OCI-LY1 (cell line): Measurements from ENCODE around the gene ETF1.

Experiments used
- H2AFZ ChIP-seq: fragments of 200-600 bp; sonication (generic), shearing (Covaris generic); 2 replicates; pipeline ENCODE4 v1.6.0; 2014; ENCODE audit warnings: antibody characterized with exemption, mild to moderate bottlenecking, low read length
- H3F3A ChIP-seq: fragments of 200-600 bp; sonication (generic), shearing (Covaris generic); 2 replicates; pipeline ENCODE4 v1.6.0; 2014; ENCODE audit warnings: mild to moderate bottlenecking, antibody characterized with exemption, low read length, moderate library complexity; ENCODE audit not compliant: insufficient read depth
- H3K27ac ChIP-seq: fragments of 200-600 bp; sonication (generic); 2 replicates; pipeline ENCODE4 v1.5.1; 2014; ENCODE audit warnings: low read length, mixed run types, mild to moderate bottlenecking, low read depth; ENCODE audit not compliant: poor library complexity, severe bottlenecking
- H3K27me3 ChIP-seq: fragments of 200-600 bp; sonication (generic); 2 replicates; pipeline ENCODE4 v1.6.0; 2014; ENCODE audit warnings: antibody characterized with exemption, mild to moderate bottlenecking, low read length, moderate library complexity; ENCODE audit not compliant: insufficient read depth
- H3K36me3 ChIP-seq: fragments of 200-600 bp; sonication (generic); 2 replicates; pipeline ENCODE4 v1.6.1; 2014; ENCODE audit warnings: mild to moderate bottlenecking, antibody characterized with exemption, low read length, moderate library complexity, mixed read lengths; ENCODE audit not compliant: insufficient read depth
- H3K4me1 ChIP-seq: fragments of 200-600 bp; sonication (generic); 2 replicates; pipeline ENCODE4 v1.5.1; 2014; ENCODE audit warnings: mild to moderate bottlenecking, low read length, moderate library complexity; ENCODE audit not compliant: insufficient read depth, severe bottlenecking
- H3K4me2 ChIP-seq: fragments of 200-600 bp; sonication (generic), shearing (Covaris generic); 2 replicates; pipeline ENCODE4 v1.6.1; 2014; ENCODE audit warnings: low read length
- H3K4me3 ChIP-seq: fragments of 200-600 bp; sonication (generic); 2 replicates; pipeline ENCODE4 v1.5.1; 2014; ENCODE audit warnings: low read length, low read depth, mild to moderate bottlenecking, mixed read lengths; ENCODE audit not compliant: poor library complexity, severe bottlenecking
- H3K79me2 ChIP-seq: fragments of 200-600 bp; shearing (Covaris generic); 2 replicates; pipeline ENCODE4 v1.6.1; 2016; ENCODE audit warnings: mixed run types, low read length, mixed read lengths; ENCODE audit not compliant: insufficient read depth
- H3K9ac ChIP-seq: fragments of 200-600 bp; sonication (generic), shearing (Covaris generic); 2 replicates; pipeline ENCODE4 v1.6.1; 2014; ENCODE audit warnings: mild to moderate bottlenecking, low read length, mixed read lengths
- H3K9me2 ChIP-seq: fragments of 200-600 bp; sonication (generic), shearing (Covaris generic); 2 replicates; pipeline ENCODE4 v1.6.1; 2014; ENCODE audit warnings: low read depth, mild to moderate bottlenecking, low read length, mixed read lengths
- H3K9me3 ChIP-seq: fragments of 200-600 bp; shearing (Covaris generic); 2 replicates; pipeline ENCODE4 v1.6.1; 2014; ENCODE audit warnings: low read length, mixed read lengths
- H4K20me1 ChIP-seq: fragments of 200-600 bp; sonication (generic), shearing (Covaris generic); 2 replicates; pipeline ENCODE4 v1.6.0; 2016; ENCODE audit warnings: mild to moderate bottlenecking, low read length; ENCODE audit not compliant: insufficient read depth
- CTCF ChIP-seq: fragments of 200-600 bp; sonication (generic), shearing (Covaris generic); IDR thresholded peaks from 2 replicates; pipeline ENCODE4 v1.5.1; 2017; ENCODE audit warnings: mild to moderate bottlenecking, antibody characterized with exemption, low read length, moderate library complexity, mixed read lengths
- EZH2 ChIP-seq: fragments of 200-600 bp; sonication (generic), shearing (Covaris generic); IDR thresholded peaks from 2 replicates; pipeline ENCODE4 v1.8.0; 2017; ENCODE audit warnings: borderline replicate concordance, mixed run types, mild to moderate bottlenecking, antibody characterized with exemption, low read length, moderate library complexity, mixed read lengths

The ETF1 gene

GRCh38 chr5:138553437-138554095 is 10.5 kb upstream of the ETF1 start:
- no peak for TF ChIP-seq EZH2
- TF ChIP-seq CTCF = no peak
- peaks cover 60% of the 10 kb centered on the region for H3K36me3 ChIP-seq

GRCh38 chr5:138552657-138553056 is 9.6 kb upstream of the ETF1 start:
- Histone ChIP-seq H4K20me1 (no peaks in the 10 kb centered on the region), H3K79me2 (0 out of 2 replicates have a peak, but pooled peaks cover 3% of the 10 kb centered on the region), H3K27ac (no peak overlapping the region), H2AFZ (no peak overlapping the region), H3K9me3 (no peaks in the 10 kb centered on the region), H3K9ac (no peak overlapping the region), H3K4me1 (no peaks in the 10 kb centered on the region), H3K9me2 (no peaks in the 10 kb centered on the region), H3K36me3 (peaks cover 51% of the 10 kb centered on the region), H3K4me2 (no peak overlapping the region), H3F3A (peaks cover 15% of the 10 kb centered on the region), H3K4me3 (no peak overlapping the region), H3K27me3 (no peaks in the 10 kb centered on the region)
- TF ChIP-seq EZH2 (no peak), CTCF (no peak)

More at GRCh38 chr5:138553437-138554095, 10.5 kb upstream of the ETF1 start:
- no peaks in the 10 kb centered on the region for H3K27me3 ChIP-seq
- H3F3A ChIP-seq = peaks cover 15% of the 10 kb centered on the region
- H4K20me1 ChIP-seq = no peaks in the 10 kb centered on the region
- no peak overlapping the region for H3K4me3 ChIP-seq
- H3K4me2 ChIP-seq = no peak overlapping the region
- H3K4me1 ChIP-seq = no peaks in the 10 kb centered on the region
- no peaks in the 10 kb centered on the region for H3K9me3 ChIP-seq
- no peaks in the 10 kb centered on the region for H3K79me2 ChIP-seq
- H3K9me2 ChIP-seq = no peaks in the 10 kb centered on the region
- no peak overlapping the region for H3K27ac ChIP-seq
- H2AFZ ChIP-seq = no peak overlapping the region
- no peak overlapping the region for H3K9ac ChIP-seq

GRCh38 chr5:138549414-138549813 is 6.4 kb upstream of the ETF1 start:
- Histone ChIP-seq H3K36me3 (peaks cover 18% of the 10 kb centered on the region), H3F3A (peaks cover 5% of the 10 kb centered on the region)

More at GRCh38 chr5:138549414-138549813, 6.4 kb upstream of the ETF1 start:
- H3K27ac ChIP-seq = no peak overlapping the region
- no peaks in the 10 kb centered on the region for H3K9me3 ChIP-seq
- H2AFZ ChIP-seq = no peak overlapping the region
- no peak overlapping the region for H3K4me2 ChIP-seq
- H3K4me1 ChIP-seq = peaks cover 18% of the 10 kb centered on the region
- no peak overlapping the region for H3K9ac ChIP-seq
- no peaks in the 10 kb centered on the region for H3K9me2 ChIP-seq
- H3K27me3 ChIP-seq = no peaks in the 10 kb centered on the region
- peaks cover 21% of the 10 kb centered on the region for H3K79me2 ChIP-seq
- TF ChIP-seq EZH2 (no peak), CTCF (no peak)
- no peak overlapping the region for H3K4me3 ChIP-seq
- H4K20me1 ChIP-seq = no peaks in the 10 kb centered on the region
